Mammary epithelial cell (primary cell): ENCODE results near the gene HYOU1.
"Not testable (repeated sequence)": the region's sequence is repeated elsewhere in the genome, so short reads cannot be mapped to it uniquely, and the experiment has no call there.

ENCODE experiments used
- CTCF ChIP-seq, 2 donors: IDR thresholded peaks in 1 of 2; conservative IDR thresholded peaks in 1 of 2; 2 replicates each; pipeline ENCODE4 v1.5.1; 2011 to 2012; ENCODE audit warnings: inconsistent platforms in 2 of 2, low read length in 2 of 2, mild to moderate bottlenecking in 2 of 2, control low read depth in 1 of 2, low read depth in 1 of 2; ENCODE audit not compliant: insufficient read depth in 1 of 2; ENCODE audit errors: extremely low read depth in 1 of 2
- EZH2 ChIP-seq: IDR thresholded peaks from 2 replicates; pipeline ENCODE4 v1.6.1; 2012; ENCODE audit warnings: low read length, inconsistent platforms, borderline replicate concordance

- TF ChIP-seq CTCF (conservative IDR thresholded peaks at IDR 0.05 in 1 of 2, IDR thresholded peaks at IDR 0.05 in 1 of 2; ENCODE audit: extremely low read depth in 1 of 2, insufficient read depth in 1 of 2, low read depth in 1 of 2, low read length in 2 of 2); EZH2: not testable (repeated sequence)
Measured at GRCh38 chr11:119033421-119033820, 23.6 kb downstream of the HYOU1 start.
